NCI-H345 (cell line): Measurements from ENCODE around the gene STARD13.

Experiments used
- DNase-seq: peaks from one replicate; lab custom pipeline; 2025; lab: John Stamatoyannopoulos, UW

STARD13 gene

GRCh38 chr13:33139780-33140535, 145.6 kb downstream of the STARD13 start:
- DNase-seq, result no peak

- DNase-seq, result peak; percentile 25
Observed at GRCh38 chr13:33139184-33139583, 146.4 kb downstream of the STARD13 start.

- DNase-seq, result no peak
Observed at GRCh38 chr13:33138441-33138840, 147.1 kb downstream of the STARD13 start.

DNA sequence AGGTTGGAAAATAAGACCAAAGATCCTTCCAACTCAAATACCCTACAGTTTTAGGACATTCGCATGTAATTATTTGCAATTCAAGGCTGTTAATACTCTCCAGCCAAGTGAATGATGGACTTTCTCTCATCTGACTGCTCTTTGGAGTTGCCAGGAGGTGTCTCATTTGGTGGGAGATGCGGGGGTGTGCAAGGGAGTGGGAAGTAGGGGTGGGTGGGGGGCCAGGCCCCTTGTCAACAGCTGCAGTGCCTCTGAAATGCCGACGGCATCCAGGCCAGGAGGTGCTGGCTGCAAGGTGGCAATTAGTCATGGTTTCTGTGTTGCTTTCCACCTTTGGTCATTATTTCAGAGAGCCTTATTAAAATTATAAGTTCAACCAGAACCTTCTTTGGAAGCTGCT, 147.8 kb downstream of the STARD13 start:
- no peak for DNase-seq

DNA sequence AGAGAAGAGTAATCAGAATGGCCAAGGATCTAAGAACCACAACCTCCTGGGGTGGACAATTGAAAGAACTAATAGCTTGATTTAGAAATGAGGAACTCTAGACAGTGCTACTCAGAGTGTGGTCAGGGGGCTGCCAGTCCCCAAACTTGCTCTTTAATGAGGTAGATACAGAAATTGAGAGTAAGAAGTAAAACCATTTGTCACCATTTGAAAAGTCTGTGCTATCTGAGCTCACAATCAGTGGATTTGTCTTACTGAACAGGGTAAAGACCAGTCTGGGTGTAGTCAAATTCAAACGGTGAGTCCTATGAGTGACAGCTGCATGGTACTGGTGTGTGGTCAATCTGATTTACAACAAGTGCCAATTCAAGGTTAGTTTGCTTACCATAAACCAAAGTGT, 150.5 kb downstream of the STARD13 start:
- DNase-seq, result no peak

DNA sequence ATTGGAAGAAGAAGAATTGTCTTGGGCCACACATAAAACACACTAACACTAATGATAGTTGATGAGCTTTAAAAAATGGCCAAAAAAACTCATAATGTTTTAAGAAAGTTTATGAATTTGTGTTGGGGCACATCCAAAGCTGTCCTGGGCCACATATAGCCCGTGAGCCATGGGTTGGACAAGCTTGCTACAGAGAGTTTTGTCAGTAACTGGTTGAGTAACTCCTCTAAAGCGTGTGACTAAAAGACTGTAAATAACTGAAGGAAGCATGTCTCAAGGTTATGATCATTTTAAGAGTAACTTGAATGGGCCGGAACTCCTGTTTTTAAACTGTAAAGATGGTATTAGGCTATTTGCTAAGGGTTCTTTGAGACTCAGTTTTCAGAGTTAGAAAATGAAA, 151.3 kb downstream of the STARD13 start:
- DNase-seq, result no peak

DNA sequence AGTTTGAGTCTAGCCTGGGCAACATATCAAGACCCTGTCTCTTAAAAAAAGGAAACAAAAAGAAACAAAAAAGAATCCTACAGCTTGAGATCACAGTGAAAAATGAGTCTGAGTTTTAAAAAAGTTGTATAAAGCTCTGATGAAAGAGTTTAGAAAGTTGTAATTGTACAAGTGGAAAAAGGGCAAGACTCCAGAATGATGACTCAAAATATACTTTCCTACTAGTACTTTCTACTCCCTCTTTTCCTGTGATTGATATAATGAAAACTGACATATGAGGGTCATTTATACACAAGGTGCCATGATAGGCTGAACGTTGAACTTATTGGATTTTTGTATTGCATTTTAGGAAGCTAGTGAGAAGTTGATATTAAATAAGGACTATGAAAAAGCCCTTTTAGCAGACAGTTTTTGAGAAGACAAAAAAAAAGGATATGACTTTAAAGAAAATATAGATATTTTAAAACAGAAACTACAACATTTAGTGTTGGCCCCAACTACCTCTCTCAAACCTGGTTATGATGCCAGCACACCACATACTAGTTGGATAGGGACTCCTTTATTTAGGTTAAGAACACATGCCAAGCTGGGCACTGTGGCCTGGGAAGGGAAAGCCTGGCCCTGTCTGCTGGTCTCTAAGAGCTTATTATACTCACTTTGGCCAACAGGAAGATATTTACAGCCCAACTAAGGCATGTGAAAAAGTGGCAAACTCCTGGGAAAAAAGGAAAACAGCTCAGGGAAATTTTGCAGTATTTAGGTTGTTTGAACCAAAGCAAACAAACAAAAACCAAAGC, 152.7 kb downstream of the STARD13 start:
- no peak for DNase-seq

GRCh38 chr13:33129886-33130285, 155.7 kb downstream of the STARD13 start:
- DNase-seq, result no peak

DNA sequence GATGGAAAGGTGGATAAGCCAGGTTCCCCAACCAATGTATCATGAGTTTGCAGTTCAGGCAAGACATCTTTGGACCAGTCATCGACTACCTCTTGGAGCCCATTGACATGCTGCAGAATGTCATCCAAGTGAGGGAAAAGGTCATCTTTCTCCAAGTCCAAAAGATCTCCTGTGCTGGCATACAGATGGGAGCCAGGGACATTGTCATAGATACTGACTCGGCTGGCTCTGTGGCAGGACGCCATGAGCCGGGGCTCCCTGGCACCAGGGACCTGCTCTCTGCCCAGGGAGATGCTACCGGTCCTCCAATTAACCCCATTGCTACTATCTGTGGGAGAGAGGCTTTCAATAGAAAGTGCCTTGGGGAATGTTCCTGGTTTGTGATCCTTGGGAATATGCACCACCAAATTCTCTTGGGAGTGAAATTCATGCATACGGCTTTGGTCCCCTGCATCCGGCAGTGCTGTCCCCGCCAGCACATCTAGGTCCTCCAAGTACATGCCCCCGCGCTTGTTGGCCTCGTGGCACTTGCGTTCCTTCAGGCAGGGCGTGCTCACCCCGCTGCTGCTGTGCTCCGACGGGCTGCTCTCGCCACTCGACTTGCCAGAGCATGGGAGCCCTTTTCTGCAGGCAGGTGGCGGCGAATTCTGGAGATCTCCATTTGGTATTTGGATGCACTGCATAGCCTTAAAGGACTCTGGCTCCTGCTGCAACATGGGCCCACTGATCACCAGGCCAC, 156.3 kb downstream of the STARD13 start:
- no peak for DNase-seq

GRCh38 chr13:33128134-33128533, 157.4 kb downstream of the STARD13 start:
- no peak for DNase-seq

DNA sequence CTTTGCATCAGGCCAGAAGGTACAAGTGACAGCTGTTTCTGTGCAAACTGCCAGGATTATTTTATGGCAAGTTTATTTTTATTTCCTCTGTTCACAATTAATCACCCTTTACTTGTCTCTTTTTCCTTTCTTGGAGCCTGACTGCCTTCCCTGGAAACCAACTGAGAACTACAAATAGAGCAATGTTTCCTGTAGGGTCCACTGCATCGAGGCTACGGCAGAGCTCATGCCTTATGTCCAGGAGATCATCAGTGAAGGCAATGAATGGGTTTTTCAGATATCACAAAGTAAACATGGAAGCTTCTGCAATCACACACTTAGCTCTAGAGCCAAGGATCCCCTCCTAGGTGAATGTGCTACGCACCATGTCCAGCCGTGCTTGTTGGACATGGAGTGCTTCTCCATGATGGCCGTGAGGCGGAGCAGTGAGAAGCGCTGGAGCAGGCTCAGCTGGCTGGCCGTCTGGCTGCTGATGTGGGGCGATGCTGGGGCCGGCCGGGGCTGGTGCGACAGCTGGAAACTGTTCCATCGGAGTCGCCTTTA, 158.5 kb downstream of the STARD13 start:
- DNase-seq, result no peak

- no peak for DNase-seq
Observed at GRCh38 chr13:33125821-33126570, 159.6 kb downstream of the STARD13 start.

DNA sequence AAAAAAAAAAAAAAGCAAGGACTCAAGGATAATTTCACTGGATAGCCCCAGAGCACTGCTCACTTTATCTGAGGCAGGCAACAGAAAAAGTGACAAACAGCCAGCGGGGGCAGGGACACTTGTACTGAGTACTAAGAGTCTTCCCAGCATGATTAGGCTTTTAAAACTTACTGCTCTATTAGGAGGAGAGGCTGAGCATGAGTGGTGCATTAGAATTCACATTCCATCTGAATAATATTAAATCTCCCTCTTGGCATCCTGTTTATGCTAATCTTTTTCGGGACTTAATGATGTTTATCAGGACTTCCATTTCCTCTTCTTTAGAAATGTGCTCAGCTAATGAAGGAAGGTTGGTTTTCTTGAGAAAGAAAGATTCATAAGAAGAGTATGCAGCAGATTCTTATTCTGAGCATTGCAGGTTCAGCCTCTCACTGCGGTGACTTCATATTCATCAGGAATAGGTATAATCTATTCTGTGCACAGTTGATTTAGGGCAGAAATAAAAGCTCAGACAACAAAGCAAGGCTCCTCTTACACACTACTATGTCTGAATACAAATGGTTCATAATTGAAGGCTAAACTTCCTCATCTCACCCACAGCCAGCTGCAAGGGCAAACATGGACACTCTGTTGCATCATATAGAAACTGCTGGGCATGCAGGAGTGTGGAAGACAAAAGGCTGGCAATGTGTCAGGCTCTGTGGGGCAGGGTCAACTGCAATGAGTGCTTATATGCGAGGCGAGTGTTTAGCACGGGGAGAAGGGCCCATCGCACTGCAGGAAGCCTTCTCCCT, 162.3 kb downstream of the STARD13 start:
- DNase-seq, result peak; percentile 40

- DNase-seq, result no peak
Observed at GRCh38 chr13:33119856-33120543, 165.6 kb downstream of the STARD13 start.

DNA sequence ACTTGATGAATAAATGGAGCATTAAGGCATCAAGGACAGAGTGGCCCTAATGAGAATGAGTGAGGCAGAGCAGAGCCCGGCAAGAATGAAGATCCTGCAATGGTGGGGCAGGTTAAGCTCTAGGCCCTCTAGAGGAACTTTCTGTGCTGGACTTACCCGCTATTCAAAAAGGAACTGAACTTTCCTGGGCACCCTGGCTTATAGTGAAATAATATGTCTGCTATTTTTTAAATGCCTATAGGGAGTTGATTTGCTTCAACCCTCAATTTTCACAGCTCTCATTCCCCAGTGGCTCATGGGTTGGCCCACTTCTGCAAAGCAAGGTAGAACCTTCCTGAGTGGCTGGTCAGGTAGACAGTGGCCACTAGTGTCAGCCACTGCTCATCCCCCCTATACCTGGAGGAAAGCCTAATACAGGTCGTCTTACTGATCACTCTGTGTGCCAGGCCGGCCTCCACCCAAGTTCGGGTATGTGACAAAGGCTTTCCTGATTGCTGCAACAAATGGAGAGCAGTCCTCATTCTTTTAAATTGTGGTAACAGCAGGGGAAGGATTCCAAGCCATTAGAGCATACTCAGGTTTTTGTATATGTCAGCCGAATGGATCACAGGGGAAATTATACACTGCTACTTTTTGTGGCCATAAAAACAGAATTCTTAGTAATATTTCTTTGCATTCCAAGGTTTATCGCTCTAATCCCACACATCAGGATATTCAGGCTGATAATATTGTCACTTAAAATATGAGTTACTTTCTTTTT, 166.4 kb downstream of the STARD13 start:
- no peak for DNase-seq

GRCh38 chr13:33116321-33117010, 169.1 kb downstream of the STARD13 start:
- no peak for DNase-seq

- DNase-seq, result no peak
Observed at GRCh38 chr13:33115274-33115673, 170.3 kb downstream of the STARD13 start.

- no peak for DNase-seq
Observed at GRCh38 chr13:33114146-33114545, 171.4 kb downstream of the STARD13 start.

DNA sequence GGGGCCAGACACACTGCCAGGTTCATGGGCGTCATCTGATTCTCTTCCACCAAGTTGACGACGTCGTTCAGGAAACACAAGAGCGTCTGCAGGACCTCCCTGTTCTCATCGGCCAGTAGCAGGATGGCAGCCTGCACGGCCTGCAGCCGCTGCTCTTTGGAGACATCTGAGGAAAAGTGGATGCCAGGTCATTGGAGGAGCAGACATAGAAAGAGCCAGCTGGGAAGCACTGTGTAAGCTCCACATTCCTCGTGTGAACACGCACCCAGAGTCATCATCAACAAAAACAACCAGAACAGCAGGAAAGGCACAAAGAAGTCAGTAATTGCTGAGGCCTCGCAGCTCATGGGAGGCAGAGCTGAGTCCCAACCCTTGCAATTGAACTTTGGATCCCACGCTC, 172.8 kb downstream of the STARD13 start:
- DNase-seq, result no peak
